ENCODE measurements around the gene MEGF9.

Gene MEGF9

DNA sequence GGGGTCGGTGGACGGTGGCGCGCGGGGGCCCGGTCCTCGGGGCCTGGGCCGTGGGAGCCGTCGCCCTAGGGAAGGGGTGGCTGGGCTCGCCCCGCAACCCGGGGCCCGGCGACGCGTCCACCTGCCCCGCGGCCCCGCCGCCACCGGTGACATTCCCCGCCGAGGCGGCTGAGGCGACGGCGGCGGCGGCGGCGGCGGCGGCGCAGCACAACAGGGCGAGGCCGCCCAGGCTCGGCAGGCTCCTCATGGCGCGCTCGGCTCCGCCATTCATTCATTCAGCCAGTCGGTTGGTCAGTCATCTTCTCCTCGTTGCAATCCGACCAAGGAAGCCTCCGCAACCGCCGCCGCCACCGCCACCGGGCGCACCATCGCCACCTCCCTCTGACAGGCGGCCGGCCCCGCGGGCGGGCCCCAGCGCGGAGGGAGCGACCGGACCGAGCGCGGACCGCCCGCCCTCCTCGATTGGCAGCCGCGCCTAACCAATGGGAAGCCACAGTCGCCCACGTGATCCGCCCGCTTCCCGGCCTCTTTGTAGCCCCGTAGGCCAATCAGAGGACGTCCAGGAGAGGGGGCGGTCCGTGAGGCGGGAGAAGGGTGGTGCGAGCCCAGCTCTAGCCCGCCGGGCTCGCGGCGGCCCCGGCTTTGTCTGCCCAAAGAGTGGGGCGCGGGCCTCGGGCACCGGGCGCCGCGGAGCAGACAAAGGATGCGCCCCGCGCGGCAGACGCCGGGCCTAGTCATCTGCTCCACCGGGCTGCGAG lies at the start of gene MEGF9:
TSS of gene MEGF9 (minus strand) at position 383 of the 758 bp plus-strand sequence. CDS start at position 271, 112 bp downstream.
- TF ChIP-seq, protein P1, sequence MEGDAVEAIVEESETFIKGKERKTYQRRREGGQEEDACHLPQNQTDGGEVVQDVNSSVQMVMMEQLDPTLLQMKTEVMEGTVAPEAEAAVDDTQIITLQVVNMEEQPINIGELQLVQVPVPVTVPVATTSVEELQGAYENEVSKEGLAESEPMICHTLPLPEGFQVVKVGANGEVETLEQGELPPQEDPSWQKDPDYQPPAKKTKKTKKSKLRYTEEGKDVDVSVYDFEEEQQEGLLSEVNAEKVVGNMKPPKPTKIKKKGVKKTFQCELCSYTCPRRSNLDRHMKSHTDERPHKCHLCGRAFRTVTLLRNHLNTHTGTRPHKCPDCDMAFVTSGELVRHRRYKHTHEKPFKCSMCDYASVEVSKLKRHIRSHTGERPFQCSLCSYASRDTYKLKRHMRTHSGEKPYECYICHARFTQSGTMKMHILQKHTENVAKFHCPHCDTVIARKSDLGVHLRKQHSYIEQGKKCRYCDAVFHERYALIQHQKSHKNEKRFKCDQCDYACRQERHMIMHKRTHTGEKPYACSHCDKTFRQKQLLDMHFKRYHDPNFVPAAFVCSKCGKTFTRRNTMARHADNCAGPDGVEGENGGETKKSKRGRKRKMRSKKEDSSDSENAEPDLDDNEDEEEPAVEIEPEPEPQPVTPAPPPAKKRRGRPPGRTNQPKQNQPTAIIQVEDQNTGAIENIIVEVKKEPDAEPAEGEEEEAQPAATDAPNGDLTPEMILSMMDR (IDR thresholded peaks at IDR 0.05; ENCODE audit: borderline replicate concordance, insufficient read depth, low read depth, low read length) = no peak
- peak within 1 kb of the TSS; percentile 80 for H3K4me3 ChIP-seq (ENCODE audit: low read depth, low read length)

DNA sequence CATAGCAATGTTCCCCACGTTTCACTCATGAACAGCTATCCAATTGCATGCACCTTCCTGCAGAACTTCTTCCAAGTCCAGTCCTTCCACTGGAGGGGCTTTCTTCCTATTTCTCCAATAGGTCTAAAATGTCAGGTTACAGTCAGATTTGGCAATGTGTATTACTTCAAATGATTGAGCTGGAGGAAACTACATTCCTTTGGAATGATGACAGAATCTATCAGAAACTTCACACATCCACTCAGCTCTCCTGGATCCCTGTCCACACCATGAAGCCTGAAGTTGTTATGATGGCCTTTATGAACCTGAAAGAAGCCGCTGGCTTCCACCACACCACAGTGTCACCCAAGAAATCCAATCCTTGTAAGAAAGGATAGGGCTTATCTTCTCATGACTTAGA lies 46.7 kb upstream of the MEGF9 start:
- no peak overlapping the region for H3K4me3 ChIP-seq (ENCODE audit: low read depth, low read length)
- TF ChIP-seq, protein P1 (IDR thresholded peaks at IDR 0.05; ENCODE audit: borderline replicate concordance, insufficient read depth, low read depth, low read length) = no peak

DNA sequence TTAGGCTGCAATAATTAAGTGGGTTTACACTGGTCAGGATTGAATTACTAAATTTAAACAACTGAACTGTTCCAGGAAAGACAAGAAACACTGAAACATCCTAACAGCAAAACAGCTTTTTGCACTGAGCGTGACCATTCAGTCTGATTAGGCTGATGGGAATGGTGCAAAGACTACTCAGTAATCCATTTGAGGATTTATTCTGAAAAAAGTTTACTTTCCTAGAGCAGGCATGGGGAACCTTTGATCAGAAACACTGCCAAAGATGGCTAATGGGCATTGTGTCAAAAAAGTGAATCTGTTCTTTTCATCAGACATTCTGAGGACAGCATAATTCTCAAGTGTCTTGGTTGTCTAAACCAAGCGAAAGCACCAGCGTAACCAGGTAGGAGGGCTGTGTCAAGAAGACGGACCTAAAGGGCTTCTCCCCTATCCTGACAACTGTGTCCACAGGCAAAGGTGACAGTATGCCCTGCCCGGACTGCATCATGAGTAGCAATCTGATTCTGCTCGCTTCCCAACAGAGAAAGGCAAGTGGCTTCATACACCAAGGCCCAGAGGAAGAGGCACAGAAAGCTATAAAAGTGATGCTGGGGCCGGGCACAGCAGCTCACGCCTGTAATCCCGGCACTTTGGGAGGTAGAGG lies 45.6 kb upstream of the MEGF9 start:
- H3K4me3 ChIP-seq (ENCODE audit: low read depth, low read length) = no peak overlapping the region
- TF ChIP-seq, protein P1 (IDR thresholded peaks at IDR 0.05; ENCODE audit: borderline replicate concordance, insufficient read depth, low read depth, low read length) = no peak

DNA sequence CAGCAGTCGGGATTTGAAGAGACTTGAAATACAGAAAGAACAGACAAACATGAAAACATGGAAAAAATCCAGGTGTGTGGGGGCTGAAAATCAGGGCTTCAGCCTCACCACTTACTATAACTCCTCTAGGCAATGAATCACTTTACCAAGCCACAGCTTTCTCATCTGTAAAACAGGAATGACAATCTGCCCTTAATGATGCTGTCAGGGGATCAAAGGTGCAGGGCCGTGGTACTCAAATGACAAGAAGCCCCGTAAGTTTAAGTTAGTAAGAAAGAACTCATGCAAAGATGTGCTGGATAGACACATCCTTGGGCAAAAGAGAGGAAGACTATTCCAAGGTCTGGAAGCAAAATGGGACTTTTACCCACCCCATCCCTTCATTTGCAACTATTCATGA lies 44.3 kb upstream of the MEGF9 start:
- no peak overlapping the region for H3K4me3 ChIP-seq (ENCODE audit: low read depth, low read length)
- TF ChIP-seq, protein P1 (IDR thresholded peaks at IDR 0.05; ENCODE audit: borderline replicate concordance, insufficient read depth, low read depth, low read length) = no peak

DNA sequence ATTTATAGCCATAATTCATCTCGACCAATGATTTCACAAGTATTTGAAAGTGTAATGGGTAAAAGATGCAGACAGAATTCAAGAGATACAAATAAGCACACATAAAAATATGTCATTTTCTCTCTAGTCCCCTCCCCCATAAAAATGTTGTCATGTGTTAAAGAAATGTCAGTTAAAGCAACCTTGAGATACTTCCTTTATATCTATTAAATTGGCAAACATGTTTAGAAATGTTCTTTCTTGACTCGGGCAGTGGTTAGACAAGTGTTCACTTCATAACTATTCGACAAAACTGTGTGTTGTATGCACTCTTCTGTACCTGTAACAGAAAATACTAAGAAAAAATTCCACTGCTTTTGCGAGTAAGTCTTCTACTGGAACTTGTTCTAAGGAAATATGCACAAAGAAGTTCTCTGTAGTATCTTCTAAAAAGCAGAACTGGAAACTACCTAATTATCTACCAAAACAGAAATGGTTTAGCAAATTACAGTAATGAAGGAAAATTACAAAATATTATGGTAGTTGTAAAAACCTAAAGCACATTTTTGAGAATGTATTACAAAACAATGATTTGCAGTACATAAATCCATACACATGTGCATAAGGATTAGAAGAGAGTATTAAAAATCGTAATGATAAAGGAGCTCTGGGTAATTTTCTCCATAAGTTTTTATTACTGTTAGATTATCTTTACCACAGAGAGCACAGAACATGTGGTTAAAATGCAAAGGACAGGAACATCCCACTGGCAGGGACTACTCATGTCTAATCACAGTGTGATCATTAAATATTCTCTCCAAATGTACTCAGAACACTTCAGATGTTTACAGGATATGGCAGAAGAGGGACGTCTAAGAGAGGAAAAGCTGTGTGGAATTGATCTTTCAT lies 43.0 kb upstream of the MEGF9 start:
- TF ChIP-seq, protein P1 (IDR thresholded peaks at IDR 0.05; ENCODE audit: borderline replicate concordance, insufficient read depth, low read depth, low read length) = no peak
- H3K4me3 ChIP-seq (ENCODE audit: low read depth, low read length) = no peak overlapping the region

DNA sequence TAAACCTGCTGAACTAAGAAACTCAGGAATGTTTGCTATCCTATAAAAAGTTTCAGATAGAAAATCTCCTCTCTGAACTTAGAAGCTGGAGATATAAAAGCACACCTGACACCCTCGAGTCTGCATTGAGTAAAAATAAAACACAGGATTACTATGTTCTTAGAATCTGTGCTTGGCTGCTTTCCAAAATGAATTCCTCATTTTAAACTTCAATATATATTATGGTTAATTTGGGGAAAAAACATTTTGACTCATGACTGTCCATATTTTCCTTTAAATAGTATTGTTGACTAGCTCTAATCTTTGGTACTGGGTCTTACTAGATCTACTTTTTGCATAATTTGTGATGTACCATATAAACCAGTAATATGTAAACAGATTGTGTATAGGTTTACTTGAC lies 42.3 kb upstream of the MEGF9 start:
- TF ChIP-seq, protein P1 (IDR thresholded peaks at IDR 0.05; ENCODE audit: borderline replicate concordance, insufficient read depth, low read depth, low read length) = no peak
- H3K4me3 ChIP-seq (ENCODE audit: low read depth, low read length) = no peak overlapping the region

All from GM12875 (cell line).